Panc1 (cell line): Measurements from ENCODE around the gene METTL1. TPM values are rescaled to one million over a fixed set of nuclear protein-coding genes. Genes with fewer than 3 reads are reported as not detected.
"Not testable (repeated sequence)": the region's sequence is repeated elsewhere in the genome, so short reads cannot be mapped to it uniquely, and the experiment has no call there.

Experiments used
- ATAC-seq: fragments of 200-7000 bp; cut with Tn5 transposase; 2 replicates; pipeline ENCODE4 v1.9.1; 2020; ENCODE audit warnings: mild to moderate bottlenecking, moderate library complexity
- Bru-seq: library from RNA; stranded (reverse); fragments of 400-500 nt; gene quantifications from one replicate; lab custom pipeline; 2021; lab: Mats Ljungman, UMichigan
- BruChase-seq, 2 experiments: library from RNA; stranded (reverse); fragments of 400-500 nt; gene quantifications; one replicate each; lab custom pipeline; 2021; lab: Mats Ljungman, UMichigan
- BruUV-seq: library from RNA; stranded (reverse); fragments of 400-500 nt; replicated peaks from 2 replicates; lab custom pipeline; 2021; lab: Mats Ljungman, UMichigan
- CTCF ChIA-PET: fragments of 300-600 bp; sonication (Branson Sonifier 250); formaldehyde crosslinking; loops from one replicate; lab custom pipeline; 2022; ENCODE audit warnings: antibody characterized with exemption; lab: Charles Lee
- POLR2A ChIA-PET: fragments of 300-600 bp; sonication (Branson Sonifier 250); formaldehyde crosslinking; loops from one replicate; lab custom pipeline; 2022; ENCODE audit warnings: antibody characterized with exemption; lab: Charles Lee
- DNase-seq: peaks from one replicate; pipeline ENCODE4 v3.0.0-alpha.2; 2010; ENCODE audit warnings: low read depth, low spot score
- H3K27ac ChIP-seq: 2 replicates; pipeline ENCODE4 v1.5.1; 2011; ENCODE audit warnings: mild to moderate bottlenecking, low read length, inconsistent platforms
- H3K27me3 ChIP-seq: fragments of 200-500 bp; sonication (Bioruptor generic); 2 replicates; pipeline ENCODE4 v1.6.0; 2014; ENCODE audit warnings: low read length, inconsistent platforms; ENCODE audit not compliant: control insufficient read depth, insufficient read depth
- H3K36me3 ChIP-seq: fragments of 200-500 bp; sonication (Bioruptor generic); 2 replicates; pipeline ENCODE4 v1.5.1; 2014; ENCODE audit warnings: inconsistent platforms, mild to moderate bottlenecking, low read length, moderate library complexity; ENCODE audit not compliant: control insufficient read depth, insufficient read depth
- H3K4me1 ChIP-seq: 2 replicates; pipeline ENCODE4 v1.5.1; 2011; ENCODE audit warnings: inconsistent platforms, mild to moderate bottlenecking, low read length, moderate library complexity; ENCODE audit not compliant: control insufficient read depth, insufficient read depth
- H3K4me3 ChIP-seq, 2 experiments: 2 replicates each; pipeline ENCODE4 v1.5.1; 2011 to 2012; ENCODE audit warnings: low read depth in 2 of 2, low read length in 2 of 2, mild to moderate bottlenecking in 2 of 2, inconsistent platforms in 1 of 2, moderate library complexity in 1 of 2
- H3K9me3 ChIP-seq: fragments of 200-500 bp; sonication (Bioruptor generic); 2 replicates; pipeline ENCODE4 v1.5.1; 2014; ENCODE audit warnings: low read depth, mild to moderate bottlenecking, inconsistent platforms, low read length, moderate library complexity; ENCODE audit not compliant: control insufficient read depth, insufficient read depth
- POLR2AphosphoS5 ChIP-seq: IDR thresholded peaks from 2 replicates; pipeline ENCODE4 v1.6.1; 2012; ENCODE audit warnings: mild to moderate bottlenecking, low read depth, low read length, moderate library complexity
- REST ChIP-seq, 2 experiments: IDR thresholded peaks; 2 replicates each; pipeline ENCODE4 v1.6.1; 2011 to 2012; ENCODE audit warnings: low read depth in 2 of 2, control low read depth in 1 of 2, low read length in 1 of 2, mild to moderate bottlenecking in 1 of 2, moderate library complexity in 1 of 2; ENCODE audit not compliant: insufficient read depth in 1 of 2
- SIN3A ChIP-seq: IDR thresholded peaks from 2 replicates; pipeline ENCODE4 v1.6.1; 2012; ENCODE audit warnings: low read depth, mild to moderate bottlenecking, low read length, moderate library complexity, borderline replicate concordance; ENCODE audit not compliant: insufficient read depth
- TCF7L2 ChIP-seq: IDR thresholded peaks from 2 replicates; pipeline ENCODE4 v1.6.1; 2011; ENCODE audit warnings: mild to moderate bottlenecking, low read depth, low read length, inconsistent platforms
- in situ Hi-C: cut with HindIII; loops from 2 replicates; pipeline ENCODE4 v1.10.0; 2016; ENCODE audit warnings: low sequenced_read_pairs, low pct_unique_long_range_greater_than_20kb
- intact Hi-C: fragments of 100-400 bp; cut with micrococcal nuclease; formaldehyde crosslinking; loops from one replicate; pipeline ENCODE4 v1.10.0; 2022; ENCODE audit not compliant: unreplicated experiment
- long read RNA-seq: library from polyadenylated mRNA; unstranded; transcript quantifications from one replicate; pipeline ENCODE4 v2.0.0, GENCODE V29; 2021; ENCODE audit not compliant: unreplicated experiment
- polyA plus RNA-seq: library from polyadenylated mRNA; unstranded; fragments of >200 nt; gene quantifications from one replicate; pipeline ENCODE4 v1.2.1, GENCODE V29; 2012; ENCODE audit warnings: missing spikeins; ENCODE audit not compliant: insufficient read length
- total RNA-seq: library from RNA; stranded (reverse); gene quantifications from one replicate; pipeline ENCODE4 v1.2.1, GENCODE V29; 2021; ENCODE audit not compliant: unreplicated experiment

Gene METTL1
- 46.5 TPM for total RNA-seq
- 40.9 TPM for polyA plus RNA-seq
- percentile 91 among the genes with signal in this experiment for Bru-seq, nascent RNA
- percentile 90 among the genes with signal in this experiment for BruChase-seq, experiment 1, labeled RNA remaining after a 2-hour chase
- percentile 83 among the genes with signal in this experiment for BruChase-seq, experiment 2, labeled RNA remaining after a 6-hour chase
- long read RNA-seq, transcript METTL1-202 (6 exons, 2,066 nt), result major isoform, 18 of 35 reads
- long read RNA-seq, partial matches to known transcripts, result 6 of 35 reads
- long read RNA-seq, other reads (novel, unspliced or antisense), result 8 of 35 reads

- BruUV-seq, result no TSS peak
- DNase-seq (peak; percentile 94), ATAC-seq (peak; percentile 92)
- no peaks in the 10 kb centered on the region for H3K9me3 ChIP-seq
- ChIA-PET POLR2A (interaction anchor here (0.6 kb wide), 1 partner anchor 133 kb away, joined by 9 read pairs; no protein-coding TSS in a partner anchor), CTCF (no interaction called here)
- in situ Hi-C loops (no loop called here), intact Hi-C loops (no loop called here)
- no peaks in the 10 kb centered on the region for H3K27me3 ChIP-seq
- peak within 1 kb of the TSS; percentile 81 to 94 for H3K4me3 ChIP-seq
- TF ChIP-seq POLR2AphosphoS5 (peak; percentile 98), TCF7L2 (no peak), REST (IDR thresholded peaks at IDR 0.05; ENCODE audit: insufficient read depth in 1 of 2, low read depth in 2 of 2, low read length in 1 of 2) (no peak), SIN3A (peak; percentile 75; the same call in 1 of the 2 replicates)
- H3K27ac ChIP-seq, result peak within 1 kb of the TSS; percentile 96
- peaks cover 13% of the 10 kb centered on the region for H3K4me1 ChIP-seq
- peaks cover 2% of the 10 kb centered on the region; the same call in 1 of the 2 replicates for H3K36me3 ChIP-seq
These were observed at the start of gene METTL1 for GRCh38 chr12:57771873-57772428. Gene METTL1 (minus strand): TSS chr12:57772105. CDS start chr12:57772083, 22 bp downstream.

GRCh38 chr12:57821015-57821414 lies 49.1 kb upstream of the METTL1 start:
- BruUV-seq, H3K4me1 ChIP-seq, H3K9me3 ChIP-seq, CTCF ChIA-PET, ATAC-seq, DNase-seq, H3K27me3 ChIP-seq, in situ Hi-C loops, intact Hi-C loops, H3K4me3 ChIP-seq, H3K27ac ChIP-seq: not testable (repeated sequence)
- H3K36me3 ChIP-seq, result peaks cover 13% of the 10 kb centered on the region
- POLR2A ChIA-PET, result interaction anchor here (0.6 kb wide), 1 partner anchor 10 kb away, joined by 3 read pairs; no protein-coding TSS in a partner anchor

- CTCF ChIA-PET, DNase-seq, H3K27me3 ChIP-seq, POLR2A ChIA-PET, H3K4me3 ChIP-seq, in situ Hi-C loops, H3K9me3 ChIP-seq, H3K27ac ChIP-seq, ATAC-seq, intact Hi-C loops, H3K4me1 ChIP-seq: not testable (repeated sequence)
- BruUV-seq, result TSS peak; percentile 13
- peaks cover 12% of the 10 kb centered on the region for H3K36me3 ChIP-seq
These were observed 48.2 kb upstream of the METTL1 start for GRCh38 chr12:57820119-57820518.

GRCh38 chr12:57817990-57818331 lies 46.1 kb upstream of the METTL1 start:
- H3K9me3 ChIP-seq, H3K36me3 ChIP-seq, DNase-seq, H3K4me1 ChIP-seq, ATAC-seq, BruUV-seq, H3K27ac ChIP-seq, intact Hi-C loops, H3K4me3 ChIP-seq, in situ Hi-C loops, CTCF ChIA-PET, H3K27me3 ChIP-seq: not testable (repeated sequence)
- POLR2A ChIA-PET, result interaction anchor here (0.6 kb wide), 1 partner anchor 11 kb away, joined by 3 read pairs; no protein-coding TSS in a partner anchor
